OCI-LY1 (cell line): ENCODE measurements around the gene GDF9.

ENCODE experiments used
- H2AFZ ChIP-seq: fragments of 200-600 bp; sonication (generic), shearing (Covaris generic); 2 replicates; pipeline ENCODE4 v1.6.0; 2014; ENCODE audit warnings: antibody characterized with exemption, mild to moderate bottlenecking, low read length
- H3F3A ChIP-seq: fragments of 200-600 bp; sonication (generic), shearing (Covaris generic); 2 replicates; pipeline ENCODE4 v1.6.0; 2014; ENCODE audit warnings: mild to moderate bottlenecking, antibody characterized with exemption, low read length, moderate library complexity; ENCODE audit not compliant: insufficient read depth
- H3K27ac ChIP-seq: fragments of 200-600 bp; sonication (generic); 2 replicates; pipeline ENCODE4 v1.5.1; 2014; ENCODE audit warnings: low read length, mixed run types, mild to moderate bottlenecking, low read depth; ENCODE audit not compliant: poor library complexity, severe bottlenecking
- H3K27me3 ChIP-seq: fragments of 200-600 bp; sonication (generic); 2 replicates; pipeline ENCODE4 v1.6.0; 2014; ENCODE audit warnings: antibody characterized with exemption, mild to moderate bottlenecking, low read length, moderate library complexity; ENCODE audit not compliant: insufficient read depth
- H3K36me3 ChIP-seq: fragments of 200-600 bp; sonication (generic); 2 replicates; pipeline ENCODE4 v1.6.1; 2014; ENCODE audit warnings: mild to moderate bottlenecking, antibody characterized with exemption, low read length, moderate library complexity, mixed read lengths; ENCODE audit not compliant: insufficient read depth
- H3K4me1 ChIP-seq: fragments of 200-600 bp; sonication (generic); 2 replicates; pipeline ENCODE4 v1.5.1; 2014; ENCODE audit warnings: mild to moderate bottlenecking, low read length, moderate library complexity; ENCODE audit not compliant: insufficient read depth, severe bottlenecking
- H3K4me2 ChIP-seq: fragments of 200-600 bp; sonication (generic), shearing (Covaris generic); 2 replicates; pipeline ENCODE4 v1.6.1; 2014; ENCODE audit warnings: low read length
- H3K4me3 ChIP-seq: fragments of 200-600 bp; sonication (generic); 2 replicates; pipeline ENCODE4 v1.5.1; 2014; ENCODE audit warnings: low read length, low read depth, mild to moderate bottlenecking, mixed read lengths; ENCODE audit not compliant: poor library complexity, severe bottlenecking
- H3K79me2 ChIP-seq: fragments of 200-600 bp; shearing (Covaris generic); 2 replicates; pipeline ENCODE4 v1.6.1; 2016; ENCODE audit warnings: mixed run types, low read length, mixed read lengths; ENCODE audit not compliant: insufficient read depth
- H3K9ac ChIP-seq: fragments of 200-600 bp; sonication (generic), shearing (Covaris generic); 2 replicates; pipeline ENCODE4 v1.6.1; 2014; ENCODE audit warnings: mild to moderate bottlenecking, low read length, mixed read lengths
- H3K9me2 ChIP-seq: fragments of 200-600 bp; sonication (generic), shearing (Covaris generic); 2 replicates; pipeline ENCODE4 v1.6.1; 2014; ENCODE audit warnings: low read depth, mild to moderate bottlenecking, low read length, mixed read lengths
- H3K9me3 ChIP-seq: fragments of 200-600 bp; shearing (Covaris generic); 2 replicates; pipeline ENCODE4 v1.6.1; 2014; ENCODE audit warnings: low read length, mixed read lengths
- H4K20me1 ChIP-seq: fragments of 200-600 bp; sonication (generic), shearing (Covaris generic); 2 replicates; pipeline ENCODE4 v1.6.0; 2016; ENCODE audit warnings: mild to moderate bottlenecking, low read length; ENCODE audit not compliant: insufficient read depth
- EZH2 ChIP-seq: fragments of 200-600 bp; sonication (generic), shearing (Covaris generic); IDR thresholded peaks from 2 replicates; pipeline ENCODE4 v1.8.0; 2017; ENCODE audit warnings: borderline replicate concordance, mixed run types, mild to moderate bottlenecking, antibody characterized with exemption, low read length, moderate library complexity, mixed read lengths
- TF ChIP-seq, protein P1 (sequence below): fragments of 200-600 bp; sonication (generic), shearing (Covaris generic); IDR thresholded peaks from 2 replicates; pipeline ENCODE4 v1.5.1; 2017; ENCODE audit warnings: mild to moderate bottlenecking, antibody characterized with exemption, low read length, moderate library complexity, mixed read lengths

GDF9 gene

DNA sequence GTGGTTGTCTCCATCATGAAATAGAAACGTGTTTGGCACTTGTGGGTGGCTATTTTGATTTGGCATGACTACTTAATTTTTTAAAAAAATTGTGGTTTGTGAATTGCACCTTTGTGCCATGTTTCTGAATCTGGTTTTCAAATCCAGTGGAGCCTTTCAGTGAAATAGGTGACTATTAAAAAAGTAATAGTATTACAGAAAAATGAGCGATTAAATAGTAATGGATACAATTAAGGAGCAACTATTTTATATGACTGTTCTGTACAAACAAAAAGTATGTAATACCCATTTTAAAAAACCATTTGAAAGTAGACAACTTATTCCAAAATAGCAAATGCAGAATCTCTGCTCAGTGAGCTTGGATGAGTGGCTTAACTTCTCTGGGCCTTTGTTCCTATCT is 50.2 kb downstream of the GDF9 start:
- Histone ChIP-seq H3K4me3 (no peak overlapping the region), H3K27me3 (peaks cover 11% of the 10 kb centered on the region), H3K36me3 (no peaks in the 10 kb centered on the region), H4K20me1 (no peaks in the 10 kb centered on the region), H3K79me2 (no peaks in the 10 kb centered on the region), H3K9me3 (no peaks in the 10 kb centered on the region), H3F3A (no peaks in the 10 kb centered on the region), H3K4me1 (peaks cover 12% of the 10 kb centered on the region), H2AFZ (no peak overlapping the region), H3K27ac (no peak overlapping the region), H3K9me2 (no peaks in the 10 kb centered on the region), H3K9ac (no peak overlapping the region), H3K4me2 (no peak overlapping the region)
- TF ChIP-seq, protein P1, sequence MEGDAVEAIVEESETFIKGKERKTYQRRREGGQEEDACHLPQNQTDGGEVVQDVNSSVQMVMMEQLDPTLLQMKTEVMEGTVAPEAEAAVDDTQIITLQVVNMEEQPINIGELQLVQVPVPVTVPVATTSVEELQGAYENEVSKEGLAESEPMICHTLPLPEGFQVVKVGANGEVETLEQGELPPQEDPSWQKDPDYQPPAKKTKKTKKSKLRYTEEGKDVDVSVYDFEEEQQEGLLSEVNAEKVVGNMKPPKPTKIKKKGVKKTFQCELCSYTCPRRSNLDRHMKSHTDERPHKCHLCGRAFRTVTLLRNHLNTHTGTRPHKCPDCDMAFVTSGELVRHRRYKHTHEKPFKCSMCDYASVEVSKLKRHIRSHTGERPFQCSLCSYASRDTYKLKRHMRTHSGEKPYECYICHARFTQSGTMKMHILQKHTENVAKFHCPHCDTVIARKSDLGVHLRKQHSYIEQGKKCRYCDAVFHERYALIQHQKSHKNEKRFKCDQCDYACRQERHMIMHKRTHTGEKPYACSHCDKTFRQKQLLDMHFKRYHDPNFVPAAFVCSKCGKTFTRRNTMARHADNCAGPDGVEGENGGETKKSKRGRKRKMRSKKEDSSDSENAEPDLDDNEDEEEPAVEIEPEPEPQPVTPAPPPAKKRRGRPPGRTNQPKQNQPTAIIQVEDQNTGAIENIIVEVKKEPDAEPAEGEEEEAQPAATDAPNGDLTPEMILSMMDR, result no peak
- no peak for TF ChIP-seq EZH2

DNA sequence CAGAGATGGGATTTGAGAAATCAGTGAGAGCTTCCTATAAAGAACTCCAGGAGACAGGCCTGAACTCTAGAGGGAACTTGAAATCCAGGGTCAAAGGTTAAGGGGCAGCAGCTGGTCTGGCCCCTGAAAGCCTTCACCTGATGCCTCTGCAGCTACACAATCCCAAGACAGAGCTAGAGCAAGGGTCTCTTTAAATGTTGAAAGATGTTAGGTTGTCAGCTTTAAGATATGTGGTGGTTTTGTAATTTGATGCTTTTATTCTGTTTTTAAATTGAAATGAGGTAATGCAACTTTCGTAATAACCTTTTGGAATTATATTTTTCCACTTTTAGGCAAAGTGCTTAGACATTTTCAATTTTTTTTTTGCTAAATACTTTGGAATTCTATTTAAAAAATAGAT is 50.8 kb downstream of the GDF9 start:
- no peaks in the 10 kb centered on the region for H3F3A ChIP-seq
- H3K36me3 ChIP-seq, result no peaks in the 10 kb centered on the region
- no peak for TF ChIP-seq EZH2
- TF ChIP-seq, protein P1, result no peak
- no peaks in the 10 kb centered on the region for H3K79me2 ChIP-seq
- no peak overlapping the region for H3K27ac ChIP-seq
- no peaks in the 10 kb centered on the region for H3K9me3 ChIP-seq
- H3K27me3 ChIP-seq, result peaks cover 14% of the 10 kb centered on the region
- H3K4me3 ChIP-seq, result no peak overlapping the region
- H2AFZ ChIP-seq, result no peak overlapping the region
- no peak overlapping the region for H3K9ac ChIP-seq
- no peak overlapping the region for H3K4me2 ChIP-seq
- H3K4me1 ChIP-seq, result peaks cover 12% of the 10 kb centered on the region
- no peaks in the 10 kb centered on the region for H3K9me2 ChIP-seq
- H4K20me1 ChIP-seq, result no peaks in the 10 kb centered on the region

DNA sequence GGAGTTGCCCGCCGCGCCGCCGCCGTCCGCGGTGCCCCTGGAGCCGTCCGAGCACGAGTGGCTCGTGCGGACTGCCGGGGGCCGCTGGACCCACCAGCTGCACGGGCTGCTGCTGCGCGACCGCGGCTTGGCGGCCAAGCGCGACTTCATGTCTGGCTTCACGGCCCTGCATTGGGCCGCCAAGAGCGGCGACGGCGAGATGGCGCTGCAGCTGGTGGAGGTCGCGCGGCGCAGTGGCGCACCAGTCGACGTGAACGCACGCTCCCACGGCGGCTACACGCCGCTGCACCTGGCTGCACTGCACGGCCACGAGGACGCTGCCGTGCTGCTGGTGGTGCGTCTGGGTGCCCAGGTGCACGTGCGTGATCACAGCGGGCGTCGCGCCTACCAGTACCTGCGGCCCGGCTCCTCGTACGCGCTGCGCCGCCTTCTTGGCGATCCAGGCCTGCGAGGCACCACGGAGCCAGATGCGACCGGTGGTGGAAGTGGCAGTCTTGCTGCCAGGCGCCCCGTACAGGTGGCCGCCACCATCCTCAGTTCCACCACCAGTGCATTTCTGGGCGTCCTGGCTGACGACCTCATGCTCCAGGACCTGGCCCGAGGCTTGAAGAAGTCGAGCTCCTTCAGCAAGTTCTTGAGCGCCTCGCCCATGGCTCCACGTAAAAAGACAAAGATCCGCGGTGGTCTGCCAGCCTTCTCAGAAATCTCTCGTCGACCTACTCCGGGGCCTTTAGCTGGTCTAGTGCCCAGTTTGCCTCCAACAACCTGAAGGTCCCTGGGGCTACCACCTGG is 51.6 kb downstream of the GDF9 start:
- Histone ChIP-seq H3K79me2 (no peaks in the 10 kb centered on the region), H3K9me2 (no peaks in the 10 kb centered on the region), H2AFZ (no peak overlapping the region), H3F3A (no peaks in the 10 kb centered on the region), H3K4me1 (peaks cover 8% of the 10 kb centered on the region), H3K27me3 (peaks cover 14% of the 10 kb centered on the region), H3K9ac (no peak overlapping the region), H3K27ac (no peak overlapping the region), H3K9me3 (no peaks in the 10 kb centered on the region), H3K4me3 (no peak overlapping the region), H3K4me2 (no peak overlapping the region), H3K36me3 (no peaks in the 10 kb centered on the region), H4K20me1 (no peaks in the 10 kb centered on the region)
- TF ChIP-seq EZH2, result no peak
- TF ChIP-seq, protein P1, result no peak
